ENCODE results near the gene AHCYL1. TPM values are rescaled to one million over a fixed set of nuclear protein-coding genes. Genes with fewer than 3 reads are reported as not detected.

The AHCYL1 gene
- total RNA-seq, 1 donor from 2014 or later, result 64.1 TPM

GRCh38 chr1:110065841-110066240, 81.3 kb downstream of the AHCYL1 start:
- Mint-ChIP-seq H3K36me3 (ENCODE audit: low read depth) (peaks cover 9% of the 10 kb centered on the region), H3K27me3 (ENCODE audit: insufficient read depth) (peaks cover 37% of the 10 kb centered on the region)
- no peak for DNase-seq (ENCODE audit: low spot score)

GRCh38 chr1:110067479-110067892, 82.9 kb downstream of the AHCYL1 start:
- Mint-ChIP-seq H3K9me3 (no peaks in the 10 kb centered on the region), H3K4me3 (no peak overlapping the region), H3K36me3 (ENCODE audit: low read depth) (peaks cover 7% of the 10 kb centered on the region)

More at GRCh38 chr1:110065841-110066240, 81.3 kb downstream of the AHCYL1 start:
- Mint-ChIP-seq H3K4me1 (ENCODE audit: low read depth) (peaks cover 12% of the 10 kb centered on the region), H3K27ac (no peak overlapping the region), H3K4me3 (no peak overlapping the region), H3K9me3 (no peaks in the 10 kb centered on the region)
- intact Hi-C loops (cut with micrococcal nuclease), result no loop called here

GRCh38 chr1:110067893-110068645, 83.5 kb downstream of the AHCYL1 start:
- peak overlapping the region; percentile 53 for H3K4me3 Mint-ChIP-seq
- H3K9me3 Mint-ChIP-seq, result no peaks in the 10 kb centered on the region
- DNase-seq (ENCODE audit: low spot score), result no peak
- peaks cover 7% of the 10 kb centered on the region for H3K36me3 Mint-ChIP-seq (ENCODE audit: low read depth)
- intact Hi-C loops (cut with micrococcal nuclease), result no loop called here
- H3K4me1 Mint-ChIP-seq (ENCODE audit: low read depth), result peaks cover 12% of the 10 kb centered on the region
- H3K27ac Mint-ChIP-seq, result peak overlapping the region; percentile 85
- H3K27me3 Mint-ChIP-seq (ENCODE audit: insufficient read depth), result peaks cover 57% of the 10 kb centered on the region

More at GRCh38 chr1:110067479-110067892, 82.9 kb downstream of the AHCYL1 start:
- Mint-ChIP-seq H3K4me1 (ENCODE audit: low read depth) (peaks cover 12% of the 10 kb centered on the region), H3K27me3 (ENCODE audit: insufficient read depth) (peaks cover 53% of the 10 kb centered on the region), H3K27ac (no peak overlapping the region)
- intact Hi-C loops (cut with micrococcal nuclease), result no loop called here
- no peak for DNase-seq (ENCODE audit: low spot score)

GRCh38 chr1:110068646-110069403, 84.3 kb downstream of the AHCYL1 start:
- Mint-ChIP-seq H3K4me3 (peak overlapping the region; percentile 53), H3K9me3 (no peaks in the 10 kb centered on the region), H3K4me1 (ENCODE audit: low read depth) (peaks cover 12% of the 10 kb centered on the region), H3K27ac (peak overlapping the region; percentile 85), H3K27me3 (ENCODE audit: insufficient read depth) (peaks cover 64% of the 10 kb centered on the region), H3K36me3 (ENCODE audit: low read depth) (peaks cover 7% of the 10 kb centered on the region)
- no peak for DNase-seq (ENCODE audit: low spot score)
- intact Hi-C loops (cut with micrococcal nuclease), result loop anchor here (1.0 kb wide), 1 partner anchor 14 kb away; no protein-coding TSS in a partner anchor

GRCh38 chr1:110069404-110070281, 85.1 kb downstream of the AHCYL1 start:
- no peak for DNase-seq (ENCODE audit: low spot score)
- H3K4me1 Mint-ChIP-seq (ENCODE audit: low read depth), result peaks cover 12% of the 10 kb centered on the region
- intact Hi-C loops (cut with micrococcal nuclease), result loop anchor here (1.0 kb wide), 1 partner anchor 14 kb away; no protein-coding TSS in a partner anchor
- H3K9me3 Mint-ChIP-seq, result no peaks in the 10 kb centered on the region
- peaks cover 7% of the 10 kb centered on the region for H3K36me3 Mint-ChIP-seq (ENCODE audit: low read depth)
- no peak overlapping the region for H3K4me3 Mint-ChIP-seq
- H3K27me3 Mint-ChIP-seq (ENCODE audit: insufficient read depth), result peaks cover 70% of the 10 kb centered on the region
- H3K27ac Mint-ChIP-seq, result no peak overlapping the region

- peaks cover 12% of the 10 kb centered on the region for H3K4me1 Mint-ChIP-seq (ENCODE audit: low read depth)
- H3K4me3 Mint-ChIP-seq, result no peak overlapping the region
- DNase-seq (ENCODE audit: low spot score), result no peak
- intact Hi-C loops (cut with micrococcal nuclease), result no loop called here
- H3K27ac Mint-ChIP-seq, result no peak overlapping the region
- H3K27me3 Mint-ChIP-seq (ENCODE audit: insufficient read depth), result peaks cover 75% of the 10 kb centered on the region
- H3K9me3 Mint-ChIP-seq, result no peaks in the 10 kb centered on the region
- peaks cover 7% of the 10 kb centered on the region for H3K36me3 Mint-ChIP-seq (ENCODE audit: low read depth)
Measured at GRCh38 chr1:110070282-110070669, 85.7 kb downstream of the AHCYL1 start.

GRCh38 chr1:110070671-110071242, 86.2 kb downstream of the AHCYL1 start, which contains the start of gene ALX3:
Gene ALX3 (minus strand): TSS chr1:110070672. CDS start chr1:110070612, 60 bp downstream.
- H3K27me3 Mint-ChIP-seq (ENCODE audit: insufficient read depth), result peaks cover 76% of the 10 kb centered on the region
- no peak within 1 kb of the TSS for H3K4me3 Mint-ChIP-seq
- H3K36me3 Mint-ChIP-seq (ENCODE audit: low read depth), result peaks cover 7% of the 10 kb centered on the region
- peaks cover 12% of the 10 kb centered on the region for H3K4me1 Mint-ChIP-seq (ENCODE audit: low read depth)
- intact Hi-C loops (cut with micrococcal nuclease), result no loop called here
- no peaks in the 10 kb centered on the region for H3K9me3 Mint-ChIP-seq
- H3K27ac Mint-ChIP-seq, result no peak within 1 kb of the TSS
- no peak for DNase-seq (ENCODE audit: low spot score)

Other genes with a start within 250 kb of the AHCYL1 start
- gene GSTM3, start 243.7 kb upstream of the AHCYL1 start, total RNA-seq, result 10.1 and 11.0 TPM in 2 replicates
- not detected in 2 replicates for gene EPS8L3, start 220.8 kb upstream of the AHCYL1 start, total RNA-seq
- 269 and 275 TPM in 2 replicates for gene CSF1, start 73.9 kb upstream of the AHCYL1 start, total RNA-seq
- 41.5 and 43.7 TPM in 2 replicates for gene STRIP1, start 49.9 kb downstream of the AHCYL1 start, total RNA-seq
- gene ALX3, start 85.9 kb downstream of the AHCYL1 start, total RNA-seq, result not detected in 2 replicates
- gene UBL4B, start 127.7 kb downstream of the AHCYL1 start, total RNA-seq, result not detected in 2 replicates
- gene SLC6A17, start 165.7 kb downstream of the AHCYL1 start, total RNA-seq, result 0.05 and 0.23 TPM in 2 replicates
- gene KCNC4, start 225.5 kb downstream of the AHCYL1 start, total RNA-seq, result 11.8 and 14.3 TPM in 2 replicates